Iris pigment epithelial cell (primary cell): Measurements from ENCODE around the gene IGF2BP2.
"Not testable (repeated sequence)": the region's sequence is repeated elsewhere in the genome, so short reads cannot be mapped to it uniquely, and the experiment has no call there.

Experiments used
- DNase-seq: peaks from one replicate; pipeline ENCODE4 v3.0.0-alpha.2; 2011; ENCODE audit warnings: low read depth

IGF2BP2 gene

GRCh38 chr3:185825006-185825638 lies at the start of gene IGF2BP2:
TSS of gene IGF2BP2 (minus strand) at chr3:185825042. CDS start at chr3:185824960, 82 bp downstream.
- peak; percentile 89 for DNase-seq

- DNase-seq, result no peak
Observed at GRCh38 chr3:185874119-185874518, 49.3 kb upstream of the IGF2BP2 start.

DNA sequence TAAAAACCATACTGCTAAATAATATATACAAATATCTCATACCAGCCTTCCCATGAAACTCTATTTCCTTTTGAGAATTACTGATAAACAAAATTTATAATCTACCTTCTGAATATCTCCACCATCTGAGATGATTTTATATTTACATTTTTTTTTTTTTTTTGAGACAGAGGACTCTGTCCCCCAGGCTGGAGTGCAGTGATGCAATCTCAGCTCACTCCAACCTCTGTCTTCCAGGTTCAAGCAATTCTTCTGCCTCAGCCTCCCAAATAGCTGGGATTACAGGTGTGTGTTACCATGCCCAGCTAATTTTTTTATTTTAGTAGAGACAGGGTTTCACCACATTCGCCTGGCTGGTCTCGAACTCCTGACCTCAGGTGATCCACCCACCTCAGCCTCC lies 42.8 kb upstream of the IGF2BP2 start:
- no peak for DNase-seq

DNA sequence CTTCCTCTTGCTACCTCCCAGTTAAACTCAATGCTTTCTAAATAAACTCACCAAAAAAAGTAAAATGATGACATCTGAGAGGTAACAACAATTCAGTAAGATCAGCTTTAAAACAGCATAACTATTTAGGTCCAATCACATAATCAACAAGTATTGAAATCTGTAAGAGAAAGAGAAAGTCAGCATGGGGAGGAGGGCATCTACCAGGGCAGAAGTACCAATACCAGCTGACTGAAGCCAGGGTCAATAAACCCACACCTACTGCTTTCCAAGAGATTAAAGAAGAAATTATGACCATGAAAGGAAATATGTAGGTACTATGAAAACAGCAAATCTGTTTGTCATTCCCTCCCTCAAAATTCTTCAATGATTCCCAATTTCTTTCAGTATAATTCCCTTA lies 42.2 kb upstream of the IGF2BP2 start:
- DNase-seq, result no peak

GRCh38 chr3:185866555-185866954 lies 41.7 kb upstream of the IGF2BP2 start:
- DNase-seq, result no peak

GRCh38 chr3:185865247-185865646 lies 40.4 kb upstream of the IGF2BP2 start:
- no peak for DNase-seq

DNA sequence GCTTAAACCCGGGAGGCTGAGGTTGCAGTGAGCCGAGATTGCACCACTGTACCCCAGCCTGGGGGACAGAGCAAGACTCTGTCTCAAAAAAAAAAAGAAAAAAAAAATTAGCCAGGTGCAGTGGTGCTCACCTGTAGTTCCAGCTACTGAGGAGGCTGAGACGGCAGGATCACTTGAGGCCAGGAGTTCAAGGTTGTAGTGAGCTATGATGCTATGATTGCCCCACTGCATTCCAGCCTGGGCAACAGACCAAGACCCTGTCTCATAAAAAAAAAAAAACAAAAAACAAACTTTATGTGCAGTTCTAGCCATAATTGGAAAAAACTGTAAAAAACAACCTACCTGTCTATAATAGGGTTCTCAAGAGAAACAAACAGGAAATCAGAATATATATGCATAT lies 39.9 kb upstream of the IGF2BP2 start:
- no peak for DNase-seq

DNA sequence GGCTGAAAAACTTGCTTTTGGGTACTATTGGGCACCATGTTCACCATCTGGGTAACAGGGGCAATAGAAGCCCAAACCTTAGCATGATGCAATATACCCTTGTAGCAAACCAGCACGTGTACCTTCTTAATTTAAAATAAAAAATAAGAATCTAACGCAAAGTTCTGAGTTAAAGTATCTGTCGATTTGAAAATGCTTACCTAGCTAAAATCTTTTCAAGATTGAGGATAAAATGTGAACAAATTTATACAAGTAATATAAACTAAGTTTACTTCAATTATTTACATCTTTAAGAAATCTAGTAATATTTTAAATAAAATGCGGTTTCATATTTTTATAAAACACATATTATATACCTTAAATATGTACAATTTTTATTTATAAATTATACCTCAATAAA lies 38.1 kb upstream of the IGF2BP2 start:
- no peak for DNase-seq

GRCh38 chr3:185859294-185859972 lies 34.6 kb upstream of the IGF2BP2 start:
- DNase-seq, result no peak

- DNase-seq, result no peak
Observed at GRCh38 chr3:185858502-185859225, 33.8 kb upstream of the IGF2BP2 start.

GRCh38 chr3:185857208-185857607 lies 32.4 kb upstream of the IGF2BP2 start:
- DNase-seq, result no peak

DNA sequence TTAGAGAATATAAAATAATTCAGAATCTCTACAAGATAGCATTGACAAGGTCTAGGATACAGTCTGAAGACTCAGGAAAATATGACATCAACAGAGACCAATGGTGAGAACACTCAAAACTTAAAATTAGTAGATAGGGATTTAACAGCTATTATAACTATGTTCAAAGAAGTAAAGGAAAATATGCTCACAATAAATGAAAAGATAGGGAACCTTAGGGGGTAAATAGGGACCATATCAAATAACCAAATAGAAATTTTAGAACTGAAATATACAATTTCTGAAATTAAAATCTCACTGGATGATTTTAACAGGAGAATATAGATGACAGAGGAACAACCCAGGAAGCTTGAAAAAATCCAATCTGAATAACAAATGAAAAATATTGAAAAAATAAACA lies 31.8 kb upstream of the IGF2BP2 start:
- no peak for DNase-seq

DNA sequence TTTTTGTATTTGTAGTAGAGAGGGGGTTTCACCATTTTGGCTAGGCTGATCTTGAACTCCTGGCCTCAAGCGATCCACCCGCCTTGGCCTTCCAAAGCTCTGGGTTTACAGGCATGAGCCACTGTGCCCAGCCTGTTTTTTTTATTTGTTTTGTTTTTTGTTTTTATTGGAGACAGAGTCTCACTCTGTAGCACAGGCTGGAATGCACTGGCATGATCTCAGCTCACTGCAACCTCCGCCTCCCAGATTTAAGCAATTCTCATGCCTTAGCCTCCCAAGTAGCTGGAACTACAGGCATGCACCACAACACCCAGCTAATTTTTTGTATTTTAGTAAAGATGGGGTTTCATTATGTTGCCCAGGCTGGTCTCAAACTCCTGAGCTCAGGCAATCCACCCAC lies 28.9 kb upstream of the IGF2BP2 start:
- DNase-seq, result peak; percentile 29

- DNase-seq, result no peak
Observed at GRCh38 chr3:185852635-185853034, 27.8 kb upstream of the IGF2BP2 start.

GRCh38 chr3:185851959-185852358 lies 27.1 kb upstream of the IGF2BP2 start:
- DNase-seq, result no peak

DNA sequence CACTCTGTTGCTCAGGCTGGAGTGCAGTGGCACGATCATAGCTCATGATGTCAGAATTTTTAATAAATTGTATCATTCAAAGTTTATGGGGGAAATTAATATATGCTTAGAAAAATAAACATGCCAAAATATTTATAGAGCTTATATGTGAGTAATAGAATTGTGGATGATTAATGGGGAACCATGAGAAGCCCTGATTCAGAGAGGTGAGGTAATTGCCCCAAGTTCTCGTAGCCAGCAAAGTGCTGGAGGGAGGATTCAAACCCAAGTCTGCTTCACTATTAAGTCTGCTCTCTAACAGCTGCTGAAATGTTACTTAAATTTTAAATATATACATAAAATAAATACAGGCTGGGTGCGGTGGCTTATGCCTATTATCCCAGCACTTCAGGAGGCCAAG lies 26.2 kb upstream of the IGF2BP2 start:
- peak; percentile 39 for DNase-seq

DNA sequence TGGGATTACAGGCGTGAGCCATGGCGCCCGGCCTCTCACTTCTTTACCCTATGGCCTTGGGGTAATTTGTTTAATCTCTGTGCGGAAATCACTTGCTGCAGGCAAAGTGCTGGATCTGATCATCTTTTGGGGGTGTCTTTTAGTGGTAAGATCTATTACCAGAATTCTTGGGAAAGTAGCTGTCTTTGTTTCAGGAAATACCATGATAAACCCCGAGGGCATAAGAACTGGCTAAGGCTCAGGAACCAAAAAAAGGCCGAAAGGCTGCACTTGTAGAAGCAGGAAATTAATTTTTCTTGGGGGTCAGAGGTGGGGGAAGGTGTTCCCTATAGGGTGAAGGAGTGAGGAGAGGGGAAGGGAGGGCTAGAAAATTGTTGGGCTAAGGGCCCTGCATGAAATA lies 22.7 kb upstream of the IGF2BP2 start:
- no peak for DNase-seq

- no peak for DNase-seq
Observed at GRCh38 chr3:185846037-185846436, 21.2 kb upstream of the IGF2BP2 start.

DNA sequence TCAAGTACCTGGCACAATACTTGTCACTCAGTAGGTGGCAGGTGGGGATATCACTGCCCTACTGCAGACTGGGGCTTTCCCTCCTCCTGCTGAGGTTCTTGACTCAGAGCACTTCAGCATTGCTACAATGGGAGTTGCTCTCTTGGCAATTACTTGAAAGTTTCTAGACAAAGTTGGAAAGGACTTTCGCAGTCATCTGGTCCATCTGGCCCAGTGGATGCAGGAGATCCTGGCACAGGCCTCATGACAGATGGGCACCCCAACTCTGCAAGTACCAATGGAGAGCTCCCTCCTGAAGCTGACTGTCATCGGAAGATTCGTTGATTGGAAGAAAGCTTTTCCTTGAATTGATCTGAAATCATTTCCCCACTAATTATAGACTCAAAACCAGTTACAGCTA lies 19.2 kb upstream of the IGF2BP2 start:
- DNase-seq, result no peak

DNA sequence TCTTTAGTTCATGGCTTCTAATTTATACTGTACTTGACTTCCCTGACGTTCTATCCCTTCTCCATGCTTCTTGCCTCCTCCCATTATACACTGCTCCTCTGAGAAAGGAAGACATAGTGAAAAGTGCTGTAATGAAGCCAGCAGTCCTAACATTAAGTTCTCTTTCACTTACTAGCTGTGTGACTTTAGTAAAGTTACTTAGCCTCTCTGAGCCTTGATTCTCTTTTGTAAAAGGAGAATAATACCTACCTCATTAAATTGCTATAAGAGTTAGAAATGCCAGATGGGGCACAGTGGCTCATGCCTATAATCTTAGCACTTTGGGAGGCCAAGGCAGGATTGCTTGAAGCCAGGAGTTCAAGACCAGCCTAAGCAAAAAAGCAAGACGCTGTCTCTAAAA lies 18.8 kb upstream of the IGF2BP2 start:
- no peak for DNase-seq

DNA sequence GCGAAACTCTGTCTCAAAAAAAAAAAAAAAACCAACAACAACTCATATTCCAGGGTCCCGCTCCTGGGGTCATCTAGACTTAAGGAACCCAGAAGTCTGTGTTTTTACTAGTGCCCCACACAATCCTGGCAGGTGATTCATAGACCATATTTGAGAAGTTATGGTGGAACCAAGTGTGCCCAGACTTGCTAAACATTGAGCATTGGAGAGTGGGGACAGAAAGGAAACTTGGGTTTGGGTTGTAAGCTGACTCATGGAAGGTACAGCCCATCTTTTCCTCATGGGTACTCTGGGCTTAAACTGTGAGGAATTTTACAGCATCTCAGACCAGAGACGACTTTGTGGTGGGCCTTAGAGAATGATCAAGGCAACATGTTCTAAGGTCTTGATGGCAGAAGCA lies 18.3 kb upstream of the IGF2BP2 start:
- no peak for DNase-seq

- DNase-seq, result no peak
Observed at GRCh38 chr3:185842241-185842640, 17.4 kb upstream of the IGF2BP2 start.

- DNase-seq, result not testable (repeated sequence)
Observed at GRCh38 chr3:185838417-185838989, 13.7 kb upstream of the IGF2BP2 start.
